HuH-7.5 (cell line): ENCODE results near the gene STAT4.

Source experiments
- DNase-seq: peaks from one replicate; pipeline ENCODE4 v3.0.0; 2011; ENCODE audit warnings: low spot score

Gene STAT4

GRCh38 chr2:191083540-191083939 lies 67.3 kb downstream of the STAT4 start:
- DNase-seq, result no peak

- DNase-seq, result no peak
Measured at GRCh38 chr2:191082321-191082720, 68.5 kb downstream of the STAT4 start.

GRCh38 chr2:191081411-191082155 lies 69.2 kb downstream of the STAT4 start:
- DNase-seq, result no peak

GRCh38 chr2:191078165-191078867 lies 72.5 kb downstream of the STAT4 start:
- no peak for DNase-seq

GRCh38 chr2:191070276-191070675 lies 80.5 kb downstream of the STAT4 start:
- no peak for DNase-seq

GRCh38 chr2:191069606-191070005 lies 81.2 kb downstream of the STAT4 start:
- DNase-seq, result no peak

GRCh38 chr2:191066919-191067233 lies 83.9 kb downstream of the STAT4 start:
- DNase-seq, result no peak

- no peak for DNase-seq
Measured at GRCh38 chr2:191066197-191066918, 84.4 kb downstream of the STAT4 start.

- DNase-seq, result no peak
Measured at GRCh38 chr2:191065785-191066184, 85.0 kb downstream of the STAT4 start.

GRCh38 chr2:191064590-191064989 lies 86.2 kb downstream of the STAT4 start:
- no peak for DNase-seq

- no peak for DNase-seq
Measured at GRCh38 chr2:191063584-191063983, 87.2 kb downstream of the STAT4 start.

- no peak for DNase-seq
Measured at GRCh38 chr2:191061381-191061980, 89.3 kb downstream of the STAT4 start.

GRCh38 chr2:191059308-191059707 lies 91.5 kb downstream of the STAT4 start:
- no peak for DNase-seq

GRCh38 chr2:191056228-191056627 lies 94.6 kb downstream of the STAT4 start:
- DNase-seq, result no peak

- DNase-seq, result no peak
Measured at GRCh38 chr2:191053256-191053655, 97.5 kb downstream of the STAT4 start.

- DNase-seq, result no peak
Measured at GRCh38 chr2:191051825-191052778, 98.7 kb downstream of the STAT4 start.

GRCh38 chr2:191051177-191051576 lies 99.6 kb downstream of the STAT4 start:
- no peak for DNase-seq

- no peak for DNase-seq
Measured at GRCh38 chr2:191050640-191050987, 100.2 kb downstream of the STAT4 start.

GRCh38 chr2:191049728-191050639 lies 100.8 kb downstream of the STAT4 start:
- DNase-seq, result no peak

GRCh38 chr2:191048073-191048472 lies 102.7 kb downstream of the STAT4 start:
- DNase-seq, result no peak

- no peak for DNase-seq
Measured at GRCh38 chr2:191045141-191045540, 105.7 kb downstream of the STAT4 start.
